PC-9 (cell line): ENCODE results near the gene SHROOM2. TPM values are rescaled to one million over a fixed set of nuclear protein-coding genes. Genes with fewer than 3 reads are reported as not detected.
"Not testable (repeated sequence)": the region's sequence is repeated elsewhere in the genome, so short reads cannot be mapped to it uniquely, and the experiment has no call there.

Experiments used
- BruUV-seq: library from RNA; stranded (reverse); fragments of 400-500 nt; replicated peaks from 2 replicates; lab custom pipeline; 2021; lab: Mats Ljungman, UMichigan
- CTCF ChIA-PET: fragments of 300-600 bp; sonication (Branson Sonifier 250); formaldehyde crosslinking; loops from one replicate; lab custom pipeline; 2022; ENCODE audit warnings: antibody characterized with exemption; lab: Charles Lee
- POLR2A ChIA-PET: fragments of 300-600 bp; sonication (Branson Sonifier 250); formaldehyde crosslinking; loops from one replicate; lab custom pipeline; 2022; ENCODE audit warnings: antibody characterized with exemption; ENCODE audit not compliant: unreplicated experiment; lab: Charles Lee
- DNase-seq, 2 experiments: peaks; one replicate each; pipeline versions ENCODE4 v3.0.0 to v3.0.0-alpha.2; 2015 to 2022; ENCODE audit warnings: mixed read lengths in 1 of 2
- H2AFZ ChIP-seq: fragments of 200-600 bp; sonication (generic); 2 replicates; pipeline ENCODE4 v1.8.1; 2017; ENCODE audit warnings: antibody characterized with exemption
- H3F3A ChIP-seq: fragments of 200-600 bp; sonication (generic); 2 replicates; pipeline ENCODE4 v1.8.1; 2017; ENCODE audit warnings: antibody characterized with exemption, mild to moderate bottlenecking, low read depth; ENCODE audit not compliant: insufficient read depth
- H3K27ac ChIP-seq: fragments of 200-600 bp; sonication (generic); 2 replicates; pipeline ENCODE4 v1.6.1; 2016; ENCODE audit warnings: mixed run types
- H3K27me3 ChIP-seq: fragments of 200-600 bp; sonication (generic); 2 replicates; pipeline ENCODE4 v1.6.1; 2016; ENCODE audit warnings: low read depth, mixed run types; ENCODE audit not compliant: insufficient read depth
- H3K36me3 ChIP-seq: fragments of 200-600 bp; sonication (generic); 2 replicates; pipeline ENCODE4 v1.6.1; 2016; ENCODE audit warnings: low read depth, mixed run types
- H3K4me1 ChIP-seq: fragments of 200-600 bp; sonication (generic); replicated peaks from 2 replicates; pipeline ENCODE4 v1.6.1; 2016; ENCODE audit warnings: mixed run types; ENCODE audit not compliant: insufficient read depth
- H3K4me2 ChIP-seq: fragments of 200-600 bp; sonication (generic); 2 replicates; pipeline ENCODE4 v1.6.1; 2017; ENCODE audit warnings: mixed run types
- H3K4me3 ChIP-seq: fragments of 200-600 bp; sonication (generic); 2 replicates; pipeline ENCODE4 v1.6.1; 2016; ENCODE audit warnings: mixed run types
- H3K79me2 ChIP-seq: fragments of 200-600 bp; sonication (generic); 2 replicates; pipeline ENCODE4 v1.6.1; 2017; ENCODE audit warnings: low read depth, mixed run types
- H3K9me2 ChIP-seq: fragments of 200-600 bp; sonication (generic); 2 replicates; pipeline ENCODE4 v1.8.1; 2017; ENCODE audit warnings: mild to moderate bottlenecking; ENCODE audit not compliant: insufficient read depth
- H3K9me3 ChIP-seq: fragments of 200-600 bp; sonication (generic); 2 replicates; pipeline ENCODE4 v1.8.1; 2016; ENCODE audit warnings: low read depth; ENCODE audit not compliant: insufficient read depth
- H4K20me1 ChIP-seq: fragments of 200-600 bp; sonication (generic); 2 replicates; pipeline ENCODE4 v1.8.1; 2017; ENCODE audit not compliant: insufficient read depth
- EZH2 ChIP-seq: fragments of 200-600 bp; sonication (generic); IDR thresholded peaks from 2 replicates; pipeline ENCODE4 v1.8.0; 2017; ENCODE audit warnings: antibody characterized with exemption, low read depth
- intact Hi-C: fragments of 100-400 bp; cut with micrococcal nuclease; formaldehyde crosslinking; loops from one replicate; pipeline ENCODE4 v1.10.0; 2022; ENCODE audit not compliant: unreplicated experiment
- total RNA-seq: library from RNA; stranded (reverse); gene quantifications from 2 replicates; pipeline ENCODE4 v1.2.3, GENCODE V29; 2021
- TF ChIP-seq, protein P1 (sequence below): fragments of 200-600 bp; sonication (generic); conservative IDR thresholded peaks from 2 replicates; pipeline ENCODE4 v1.6.1; 2017; ENCODE audit warnings: mixed run types, antibody characterized with exemption, mild to moderate bottlenecking, moderate library complexity

Gene SHROOM2
- total RNA-seq, 1 experiment from 2014 or later, result 0.17 TPM

DNA sequence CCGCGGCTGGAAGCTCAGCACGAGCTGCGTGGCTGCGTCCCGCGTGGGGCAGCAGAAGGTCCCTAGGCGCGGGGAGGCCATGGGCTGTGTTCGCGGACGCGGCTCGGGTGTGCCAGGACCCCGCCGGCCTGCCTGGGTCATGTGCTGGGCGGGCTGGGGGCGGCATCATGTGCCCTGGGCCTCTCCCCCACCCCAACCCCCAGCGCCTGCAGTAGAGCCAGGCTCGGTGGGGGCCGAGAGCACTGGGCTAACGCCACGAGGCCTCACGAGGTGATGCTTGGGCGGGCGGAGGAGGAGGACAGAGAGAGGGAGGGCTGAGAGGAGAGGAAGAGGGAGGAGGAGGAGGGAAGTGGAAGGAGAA lies 20.5 kb upstream of the SHROOM2 start, which contains the start of gene GPR143:
Gene GPR143 (minus strand): TSS at position 111 of the 361 bp plus-strand sequence. CDS start 30 bp downstream, at position 81.
- Histone ChIP-seq H4K20me1 (no peaks in the 10 kb centered on the region), H3K9me3 (no peaks in the 10 kb centered on the region), H3K27ac (no peak within 1 kb of the TSS), H3K4me1 (no peaks in the 10 kb centered on the region), H2AFZ (no peak within 1 kb of the TSS), H3F3A (no peaks in the 10 kb centered on the region), H3K36me3 (no peaks in the 10 kb centered on the region), H3K79me2 (no peaks in the 10 kb centered on the region), H3K9me2 (no peaks in the 10 kb centered on the region), H3K4me2 (no peak within 1 kb of the TSS), H3K4me3 (no peak within 1 kb of the TSS), H3K27me3 (no peaks in the 10 kb centered on the region)
- DNase-seq, result no peak
- POLR2A ChIA-PET, result no interaction called here
- TF ChIP-seq, protein P1, sequence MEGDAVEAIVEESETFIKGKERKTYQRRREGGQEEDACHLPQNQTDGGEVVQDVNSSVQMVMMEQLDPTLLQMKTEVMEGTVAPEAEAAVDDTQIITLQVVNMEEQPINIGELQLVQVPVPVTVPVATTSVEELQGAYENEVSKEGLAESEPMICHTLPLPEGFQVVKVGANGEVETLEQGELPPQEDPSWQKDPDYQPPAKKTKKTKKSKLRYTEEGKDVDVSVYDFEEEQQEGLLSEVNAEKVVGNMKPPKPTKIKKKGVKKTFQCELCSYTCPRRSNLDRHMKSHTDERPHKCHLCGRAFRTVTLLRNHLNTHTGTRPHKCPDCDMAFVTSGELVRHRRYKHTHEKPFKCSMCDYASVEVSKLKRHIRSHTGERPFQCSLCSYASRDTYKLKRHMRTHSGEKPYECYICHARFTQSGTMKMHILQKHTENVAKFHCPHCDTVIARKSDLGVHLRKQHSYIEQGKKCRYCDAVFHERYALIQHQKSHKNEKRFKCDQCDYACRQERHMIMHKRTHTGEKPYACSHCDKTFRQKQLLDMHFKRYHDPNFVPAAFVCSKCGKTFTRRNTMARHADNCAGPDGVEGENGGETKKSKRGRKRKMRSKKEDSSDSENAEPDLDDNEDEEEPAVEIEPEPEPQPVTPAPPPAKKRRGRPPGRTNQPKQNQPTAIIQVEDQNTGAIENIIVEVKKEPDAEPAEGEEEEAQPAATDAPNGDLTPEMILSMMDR, result no peak
- CTCF ChIA-PET, result no interaction called here
- BruUV-seq, result no TSS peak
- intact Hi-C loops, result no loop called here

DNA sequence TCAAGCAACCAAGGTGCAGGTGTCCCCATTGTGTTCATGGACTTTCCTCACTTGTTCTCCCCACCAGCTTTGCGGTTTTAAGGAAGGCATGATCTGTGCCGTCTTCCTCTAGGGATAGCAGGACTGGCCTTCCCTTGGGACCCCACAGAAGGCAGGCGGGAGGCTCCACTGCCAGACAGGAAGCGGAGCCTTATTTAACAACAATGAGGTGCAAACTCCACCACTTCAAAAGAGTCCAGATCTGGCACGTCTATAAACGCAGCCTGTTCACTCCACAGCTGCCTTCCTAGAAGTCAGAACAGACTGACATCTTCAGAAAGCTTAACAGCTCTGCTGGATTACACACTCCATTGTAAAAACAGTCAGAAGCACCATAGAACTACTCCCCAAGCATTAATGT lies 18.9 kb upstream of the SHROOM2 start:
- Histone ChIP-seq H3K9me2 (no peaks in the 10 kb centered on the region), H3K4me3 (no peak overlapping the region), H3K9me3 (no peaks in the 10 kb centered on the region), H3K36me3 (no peaks in the 10 kb centered on the region), H3K27me3 (peaks cover 9% of the 10 kb centered on the region; the same call in 1 of the 2 replicates), H3F3A (no peaks in the 10 kb centered on the region), H3K79me2 (no peaks in the 10 kb centered on the region), H3K4me2 (no peak overlapping the region), H2AFZ (no peak overlapping the region), H4K20me1 (no peaks in the 10 kb centered on the region), H3K4me1 (no peaks in the 10 kb centered on the region), H3K27ac (no peak overlapping the region)
- ChIA-PET CTCF (no interaction called here), POLR2A (interaction anchor here (0.6 kb wide), 1 partner anchor 63 kb away, joined by 5 read pairs; no protein-coding TSS in a partner anchor)
- DNase-seq, result no peak
- BruUV-seq, result no TSS peak
- TF ChIP-seq EZH2, result no peak
- TF ChIP-seq, protein P1, result no peak
- intact Hi-C loops, result no loop called here

DNA sequence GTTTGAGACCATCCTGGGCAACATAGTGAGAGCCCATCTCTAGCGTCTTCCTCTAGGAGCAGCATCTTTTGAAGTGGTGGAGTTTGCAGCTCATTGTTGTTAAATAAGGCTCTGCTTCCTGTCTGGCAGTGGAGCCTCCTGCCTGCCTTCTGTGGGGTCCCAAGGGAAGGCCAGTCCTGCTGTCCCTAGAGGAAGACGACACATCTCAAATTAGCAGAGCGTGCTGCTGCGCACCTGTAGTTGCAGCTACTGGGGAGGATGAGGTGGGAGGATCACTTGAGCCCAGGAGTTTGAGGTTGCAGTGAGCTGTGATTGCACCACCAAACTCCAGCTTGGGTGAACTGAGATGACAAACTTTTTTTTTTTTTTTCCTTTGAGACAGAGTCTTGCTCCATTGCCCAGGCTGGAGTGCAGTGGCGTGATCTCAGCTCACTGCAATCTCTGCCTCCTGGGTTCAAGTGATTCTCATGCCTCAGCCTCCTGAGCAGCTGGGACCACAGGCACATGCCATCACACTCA lies 17.8 kb upstream of the SHROOM2 start:
- CTCF ChIA-PET, H3K27me3 ChIP-seq, H3K4me3 ChIP-seq, H4K20me1 ChIP-seq, H2AFZ ChIP-seq, H3K36me3 ChIP-seq, DNase-seq, H3K9me3 ChIP-seq, H3K79me2 ChIP-seq, H3K4me2 ChIP-seq, H3K9me2 ChIP-seq, intact Hi-C loops, POLR2A ChIA-PET, BruUV-seq, H3K4me1 ChIP-seq, H3K27ac ChIP-seq, H3F3A ChIP-seq: not testable (repeated sequence)

DNA sequence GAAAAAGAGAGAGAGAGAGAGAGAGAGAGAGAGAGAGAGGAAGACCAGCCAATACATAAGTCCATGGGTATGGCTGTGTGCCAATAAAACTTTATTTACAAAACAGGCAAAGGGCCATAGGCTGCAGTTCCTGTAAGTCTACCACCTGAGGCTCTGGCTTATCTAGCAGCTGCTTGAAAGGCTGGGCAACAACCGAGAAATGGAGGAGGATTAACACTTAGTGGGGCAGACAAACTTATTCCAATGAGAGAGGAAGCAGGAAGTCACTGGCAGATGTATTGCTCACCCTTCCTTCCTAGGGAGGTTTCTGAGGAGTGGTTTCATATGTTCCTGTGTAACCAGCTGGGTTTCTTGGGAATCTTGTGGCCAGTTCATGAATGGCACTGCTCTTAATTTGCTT lies 15.9 kb upstream of the SHROOM2 start:
- no peaks in the 10 kb centered on the region for H3K9me3 ChIP-seq
- H3K79me2 ChIP-seq, result no peaks in the 10 kb centered on the region
- no peaks in the 10 kb centered on the region for H3F3A ChIP-seq
- no TSS peak for BruUV-seq
- no peak overlapping the region for H2AFZ ChIP-seq
- H3K36me3 ChIP-seq, result no peaks in the 10 kb centered on the region
- no peaks in the 10 kb centered on the region for H4K20me1 ChIP-seq
- no peaks in the 10 kb centered on the region for H3K9me2 ChIP-seq
- H3K4me1 ChIP-seq, result no peaks in the 10 kb centered on the region
- H3K27me3 ChIP-seq, result peaks cover 21% of the 10 kb centered on the region; the same call in 1 of the 2 replicates
- DNase-seq, result peak in 1 of 2 experiments; percentile 34
- TF ChIP-seq, protein P1, result no peak
- TF ChIP-seq EZH2, result no peak
- ChIA-PET CTCF (no interaction called here), POLR2A (no interaction called here)
- H3K27ac ChIP-seq, result no peak overlapping the region
- intact Hi-C loops, result no loop called here
- H3K4me3 ChIP-seq, result no peak overlapping the region
- H3K4me2 ChIP-seq, result no peak overlapping the region
